Measurements from ENCODE around the gene TGFBR2.
A peak's percentile ranks its signal among the peaks of the same experiment; 100 is the strongest.

Gene TGFBR2

GRCh38 chr3:30602946-30603345 is 3.5 kb upstream of the TGFBR2 start:
- H3K27ac ChIP-seq (ENCODE audit: low read depth, low read length): no peak overlapping the region
- H2BK12ac ChIP-seq (ENCODE audit: low read length): no peak overlapping the region
- H3K14ac ChIP-seq (ENCODE audit: low read length): no peak overlapping the region
- no peak overlapping the region for H3K4me2 ChIP-seq (ENCODE audit: low read length)
- H3K23ac ChIP-seq (ENCODE audit: low read length): no peak overlapping the region
- no peak overlapping the region for H2BK5ac ChIP-seq (ENCODE audit: low read depth, low read length, poor library complexity)
- H4K8ac ChIP-seq (ENCODE audit: low read depth, low read length): no peak overlapping the region
- no peaks in the 10 kb centered on the region for H3K9me3 ChIP-seq (ENCODE audit: insufficient read depth, low read depth, low read length)
- H3K4me1 ChIP-seq (ENCODE audit: control insufficient read depth in 1 of 2, insufficient read depth in 2 of 2, low read length in 2 of 2): no peaks in the 10 kb centered on the region
- H3K4ac ChIP-seq (ENCODE audit: low read depth, low read length): no peak overlapping the region
- H3K18ac ChIP-seq (ENCODE audit: low read length): no peak overlapping the region
- no peaks in the 10 kb centered on the region for H3K36me3 ChIP-seq (ENCODE audit: control insufficient read depth in 1 of 2, insufficient read depth in 2 of 2, low read length in 2 of 2)
- H2AFZ ChIP-seq (ENCODE audit: insufficient read depth, low read length, poor library complexity): no peak overlapping the region
- peaks cover 15% of the 10 kb centered on the region for H3K79me1 ChIP-seq (ENCODE audit: low read length)
- DNase-seq: no peak
- H2AK5ac ChIP-seq (ENCODE audit: low read length): no peak overlapping the region
- WGBS (ENCODE audit: extremely low coverage, insufficient coverage, insufficient read length): no CpG with 5 or more reads among the region's 4 CpGs
- H3K27me3 ChIP-seq (ENCODE audit: insufficient read depth, low read length): no peaks in the 10 kb centered on the region
- no peak overlapping the region for H4K12ac ChIP-seq (ENCODE audit: low read depth, low read length)
- H3K4me3 ChIP-seq (ENCODE audit: low read depth, low read length): no peak overlapping the region
- H4K91ac ChIP-seq (ENCODE audit: low read depth, low read length): no peak overlapping the region
- peaks cover 10% of the 10 kb centered on the region for H3K79me2 ChIP-seq (ENCODE audit: control insufficient read depth, insufficient read depth, low read length, poor library complexity)
- no peak overlapping the region for H2BK120ac ChIP-seq (ENCODE audit: insufficient read depth, low read length, poor library complexity)
- no peak overlapping the region for H3K9ac ChIP-seq (ENCODE audit: low read length)

DNA sequence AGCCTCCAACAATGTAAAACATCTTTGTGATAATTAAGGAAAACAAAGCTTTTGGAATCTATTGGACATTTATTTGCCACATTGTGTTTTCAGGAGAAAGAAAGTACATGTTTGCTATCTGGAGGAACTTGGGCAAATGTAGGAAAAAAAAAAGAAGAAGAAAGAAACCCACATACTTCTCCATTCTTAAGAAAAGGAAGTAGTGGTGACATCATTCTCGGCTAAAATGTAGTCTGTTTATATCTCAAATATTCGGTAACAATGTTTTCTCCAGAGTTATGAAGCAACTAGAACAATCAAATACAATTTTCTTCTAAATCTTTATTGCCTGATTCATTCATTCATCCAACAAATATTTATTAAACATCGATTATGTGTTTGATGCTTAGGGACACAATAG is 2.3 kb upstream of the TGFBR2 start:
- 100% methylated on average over 1 of the region's 3 CpGs for WGBS (ENCODE audit: extremely low coverage, insufficient coverage, insufficient read length)
- H3K4ac ChIP-seq (ENCODE audit: low read depth, low read length): no peak overlapping the region

DNA sequence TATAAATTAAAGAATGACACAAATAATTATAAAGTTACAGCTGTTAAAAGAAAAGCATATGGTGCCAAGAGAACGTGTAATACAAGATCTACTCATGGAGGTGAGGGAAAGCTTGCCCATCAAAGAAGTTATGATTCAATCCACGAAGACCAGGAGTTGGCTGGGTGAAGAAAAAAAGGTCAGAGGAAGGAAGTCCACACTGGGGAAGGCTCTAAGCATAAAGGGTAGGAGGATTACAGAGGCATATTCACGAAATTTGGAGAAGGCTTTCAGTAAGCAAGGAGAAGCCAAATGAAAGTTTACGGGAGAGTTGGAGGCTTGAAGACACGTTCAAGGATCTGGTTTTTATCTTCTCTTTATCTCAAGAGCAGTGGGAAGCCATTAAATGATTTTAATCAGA is 1.8 kb upstream of the TGFBR2 start:
- Histone ChIP-seq H3K23ac (ENCODE audit: low read length) (no peak overlapping the region), H2AFZ (ENCODE audit: insufficient read depth, low read length, poor library complexity) (no peak overlapping the region), H3K4me3 (ENCODE audit: low read depth, low read length) (no peak overlapping the region), H3K79me2 (ENCODE audit: control insufficient read depth, insufficient read depth, low read length, poor library complexity) (peaks cover 15% of the 10 kb centered on the region), H2AK5ac (ENCODE audit: low read length) (no peak overlapping the region), H4K12ac (ENCODE audit: low read depth, low read length) (no peak overlapping the region), H3K4me2 (ENCODE audit: low read length) (no peak overlapping the region), H2BK5ac (ENCODE audit: low read depth, low read length, poor library complexity) (no peak overlapping the region), H3K9ac (ENCODE audit: low read length) (no peak overlapping the region), H2BK120ac (ENCODE audit: insufficient read depth, low read length, poor library complexity) (no peak overlapping the region), H3K27me3 (ENCODE audit: insufficient read depth, low read length) (no peaks in the 10 kb centered on the region), H3K14ac (ENCODE audit: low read length) (no peak overlapping the region), H3K79me1 (ENCODE audit: low read length) (peaks cover 13% of the 10 kb centered on the region), H3K9me3 (ENCODE audit: insufficient read depth, low read depth, low read length) (no peaks in the 10 kb centered on the region), H4K8ac (ENCODE audit: low read depth, low read length) (no peak overlapping the region), H3K36me3 (ENCODE audit: control insufficient read depth in 1 of 2, insufficient read depth in 2 of 2, low read length in 2 of 2) (no peaks in the 10 kb centered on the region), H3K27ac (ENCODE audit: low read depth, low read length) (no peak overlapping the region), H3K18ac (ENCODE audit: low read length) (no peak overlapping the region), H3K4me1 (ENCODE audit: control insufficient read depth in 1 of 2, insufficient read depth in 2 of 2, low read length in 2 of 2) (peaks cover 0 to 4% of the 10 kb centered on the region in 2 experiments), H3K4ac (ENCODE audit: low read depth, low read length) (no peak overlapping the region), H2BK12ac (ENCODE audit: low read length) (no peak overlapping the region), H4K91ac (ENCODE audit: low read depth, low read length) (no peak overlapping the region)
- no CpG with 5 or more reads among the region's 5 CpGs for WGBS (ENCODE audit: extremely low coverage, insufficient coverage, insufficient read length)
- no peak for DNase-seq

More for the DNA sequence above, 2.3 kb upstream of the TGFBR2 start:
- Histone ChIP-seq H4K12ac (ENCODE audit: low read depth, low read length) (no peak overlapping the region), H2BK120ac (ENCODE audit: insufficient read depth, low read length, poor library complexity) (no peak overlapping the region), H3K9me3 (ENCODE audit: insufficient read depth, low read depth, low read length) (no peaks in the 10 kb centered on the region), H2AFZ (ENCODE audit: insufficient read depth, low read length, poor library complexity) (no peak overlapping the region), H2AK5ac (ENCODE audit: low read length) (no peak overlapping the region), H3K18ac (ENCODE audit: low read length) (no peak overlapping the region), H4K8ac (ENCODE audit: low read depth, low read length) (no peak overlapping the region), H3K79me1 (ENCODE audit: low read length) (peaks cover 13% of the 10 kb centered on the region), H3K27ac (ENCODE audit: low read depth, low read length) (no peak overlapping the region), H4K91ac (ENCODE audit: low read depth, low read length) (no peak overlapping the region), H3K79me2 (ENCODE audit: control insufficient read depth, insufficient read depth, low read length, poor library complexity) (peaks cover 15% of the 10 kb centered on the region), H3K27me3 (ENCODE audit: insufficient read depth, low read length) (no peaks in the 10 kb centered on the region), H3K9ac (ENCODE audit: low read length) (no peak overlapping the region), H3K14ac (ENCODE audit: low read length) (no peak overlapping the region), H3K23ac (ENCODE audit: low read length) (no peak overlapping the region), H2BK12ac (ENCODE audit: low read length) (no peak overlapping the region), H3K4me1 (ENCODE audit: control insufficient read depth in 1 of 2, insufficient read depth in 2 of 2, low read length in 2 of 2) (peaks cover 0 to 4% of the 10 kb centered on the region in 2 experiments), H2BK5ac (ENCODE audit: low read depth, low read length, poor library complexity) (no peak overlapping the region), H3K36me3 (ENCODE audit: control insufficient read depth in 1 of 2, insufficient read depth in 2 of 2, low read length in 2 of 2) (no peaks in the 10 kb centered on the region), H3K4me3 (ENCODE audit: low read depth, low read length) (no peak overlapping the region), H3K4me2 (ENCODE audit: low read length) (no peak overlapping the region)
- no peak for DNase-seq

- no peak overlapping the region for H2BK12ac ChIP-seq (ENCODE audit: low read length)
- no peak overlapping the region for H4K91ac ChIP-seq (ENCODE audit: low read depth, low read length)
- no peak overlapping the region for H3K14ac ChIP-seq (ENCODE audit: low read length)
- peaks cover 0 to 4% of the 10 kb centered on the region in 2 experiments for H3K4me1 ChIP-seq (ENCODE audit: control insufficient read depth in 1 of 2, insufficient read depth in 2 of 2, low read length in 2 of 2)
- no peaks in the 10 kb centered on the region for H3K27me3 ChIP-seq (ENCODE audit: insufficient read depth, low read length)
- DNase-seq: no peak
- H2AFZ ChIP-seq (ENCODE audit: insufficient read depth, low read length, poor library complexity): peak overlapping the region; percentile 14
- no peak overlapping the region for H4K12ac ChIP-seq (ENCODE audit: low read depth, low read length)
- H2BK120ac ChIP-seq (ENCODE audit: insufficient read depth, low read length, poor library complexity): no peak overlapping the region
- H2AK5ac ChIP-seq (ENCODE audit: low read length): no peak overlapping the region
- no peak overlapping the region for H3K4me3 ChIP-seq (ENCODE audit: low read depth, low read length)
- H3K36me3 ChIP-seq (ENCODE audit: control insufficient read depth in 1 of 2, insufficient read depth in 2 of 2, low read length in 2 of 2): no peaks in the 10 kb centered on the region
- no peaks in the 10 kb centered on the region for H3K9me3 ChIP-seq (ENCODE audit: insufficient read depth, low read depth, low read length)
- no peak overlapping the region for H2BK5ac ChIP-seq (ENCODE audit: low read depth, low read length, poor library complexity)
- no peak overlapping the region for H3K18ac ChIP-seq (ENCODE audit: low read length)
- H3K79me2 ChIP-seq (ENCODE audit: control insufficient read depth, insufficient read depth, low read length, poor library complexity): peaks cover 15% of the 10 kb centered on the region
- H3K4me2 ChIP-seq (ENCODE audit: low read length): no peak overlapping the region
- H3K4ac ChIP-seq (ENCODE audit: low read depth, low read length): no peak overlapping the region
- no peak overlapping the region for H3K27ac ChIP-seq (ENCODE audit: low read depth, low read length)
- no peak overlapping the region for H3K23ac ChIP-seq (ENCODE audit: low read length)
- H3K9ac ChIP-seq (ENCODE audit: low read length): no peak overlapping the region
- no CpG with 5 or more reads among the region's 4 CpGs for WGBS (ENCODE audit: extremely low coverage, insufficient coverage, insufficient read length)
- peaks cover 13% of the 10 kb centered on the region for H3K79me1 ChIP-seq (ENCODE audit: low read length)
- H4K8ac ChIP-seq (ENCODE audit: low read depth, low read length): no peak overlapping the region
Measured at GRCh38 chr3:30605005-30605404, 1.4 kb upstream of the TGFBR2 start.
